Neural progenitor cell (in vitro differentiated cells): ENCODE results near the gene SLC49A4. TPM values are rescaled to one million over a fixed set of nuclear protein-coding genes. Genes with fewer than 3 reads are reported as not detected.
"Not testable (repeated sequence)": the region's sequence is repeated elsewhere in the genome, so short reads cannot be mapped to it uniquely, and the experiment has no call there.

Source experiments
- DNase-seq: peaks from one replicate; pipeline ENCODE4 v3.0.0-alpha.2; 2016; ENCODE audit warnings: low spot score
- H2AFZ ChIP-seq: fragments of 200-600 bp; sonication (generic); replicated peaks from 2 replicates; pipeline ENCODE4 v1.6.1; 2016; ENCODE audit warnings: antibody characterized with exemption
- H3F3A ChIP-seq: fragments of 200-600 bp; sonication (generic); 2 replicates; pipeline ENCODE4 v1.6.1; 2016; ENCODE audit warnings: antibody characterized with exemption, low read depth
- H3K27ac ChIP-seq: fragments of 200-600 bp; sonication (generic); 2 replicates; pipeline ENCODE4 v1.5.1; 2016; ENCODE audit warnings: mild to moderate bottlenecking
- H3K27me3 ChIP-seq: fragments of 200-600 bp; sonication (generic); 2 replicates; pipeline ENCODE4 v1.6.1; 2016; ENCODE audit warnings: mild to moderate bottlenecking, moderate library complexity
- H3K36me3 ChIP-seq: fragments of 200-600 bp; sonication (generic); 2 replicates; pipeline ENCODE4 v1.5.1; 2016
- H3K4me1 ChIP-seq: fragments of 200-600 bp; sonication (generic); 2 replicates; pipeline ENCODE4 v1.6.1; 2016; ENCODE audit warnings: mixed run types
- H3K4me2 ChIP-seq: fragments of 200-600 bp; sonication (generic); 2 replicates; pipeline ENCODE4 v1.6.1; 2016
- H3K4me3 ChIP-seq: fragments of 200-600 bp; sonication (generic); 2 replicates; pipeline ENCODE4 v1.5.1; 2016
- H3K79me2 ChIP-seq: fragments of 200-600 bp; sonication (generic); 2 replicates; pipeline ENCODE4 v1.6.1; 2016; ENCODE audit warnings: low read depth
- H3K9ac ChIP-seq: fragments of 200-600 bp; sonication (generic); 2 replicates; pipeline ENCODE4 v1.6.1; 2016
- H3K9me3 ChIP-seq: fragments of 200-600 bp; sonication (generic); 2 replicates; pipeline ENCODE4 v1.5.1; 2016; ENCODE audit warnings: low read depth
- H4K20me1 ChIP-seq: fragments of 200-600 bp; sonication (generic); 2 replicates; pipeline ENCODE4 v1.6.1; 2016; ENCODE audit warnings: low read depth
- H3K27ac Mint-ChIP-seq: 3 replicates; pipeline ENCODE4 v1.8.0; 2021; ENCODE audit warnings: mixed read lengths
- H3K27me3 Mint-ChIP-seq: 2 replicates; pipeline ENCODE4 v1.8.0; 2022; ENCODE audit warnings: low read depth, mild to moderate bottlenecking, inconsistent platforms, moderate library complexity, mixed read lengths; ENCODE audit not compliant: insufficient read depth
- H3K36me3 Mint-ChIP-seq: 3 replicates; pipeline ENCODE4 v1.8.0; 2021; ENCODE audit warnings: mixed read lengths
- H3K4me1 Mint-ChIP-seq: 3 replicates; pipeline ENCODE4 v1.8.0; 2021; ENCODE audit warnings: mixed read lengths
- H3K4me3 Mint-ChIP-seq: 3 replicates; pipeline ENCODE4 v1.8.0; 2021; ENCODE audit warnings: mild to moderate bottlenecking, moderate library complexity, mixed read lengths
- H3K9me3 Mint-ChIP-seq: 3 replicates; pipeline ENCODE4 v1.8.0; 2020; ENCODE audit warnings: mixed read lengths
- EZH2 ChIP-seq: fragments of 200-600 bp; sonication (generic); IDR thresholded peaks from 2 replicates; pipeline ENCODE4 v1.6.1; 2017; ENCODE audit warnings: antibody characterized with exemption, mild to moderate bottlenecking, moderate library complexity
- EZH2phosphoT487 ChIP-seq: fragments of 200-600 bp; sonication (generic); IDR thresholded peaks from 2 replicates; pipeline ENCODE4 v1.6.1; 2017; ENCODE audit warnings: antibody characterized with exemption
- total RNA-seq: library from RNA; depleted of rRNA; stranded (reverse); fragments of >200 nt; gene quantifications from 2 replicates; pipeline ENCODE4 v1.2.3, GENCODE V29; 2015; ENCODE audit warnings: low replicate concordance
- TF ChIP-seq, protein P1 (sequence below): fragments of 200-600 bp; sonication (generic); IDR thresholded peaks from 2 replicates; pipeline ENCODE4 v1.5.1; 2017; ENCODE audit warnings: antibody characterized with exemption, mild to moderate bottlenecking

SLC49A4 gene, protein sequence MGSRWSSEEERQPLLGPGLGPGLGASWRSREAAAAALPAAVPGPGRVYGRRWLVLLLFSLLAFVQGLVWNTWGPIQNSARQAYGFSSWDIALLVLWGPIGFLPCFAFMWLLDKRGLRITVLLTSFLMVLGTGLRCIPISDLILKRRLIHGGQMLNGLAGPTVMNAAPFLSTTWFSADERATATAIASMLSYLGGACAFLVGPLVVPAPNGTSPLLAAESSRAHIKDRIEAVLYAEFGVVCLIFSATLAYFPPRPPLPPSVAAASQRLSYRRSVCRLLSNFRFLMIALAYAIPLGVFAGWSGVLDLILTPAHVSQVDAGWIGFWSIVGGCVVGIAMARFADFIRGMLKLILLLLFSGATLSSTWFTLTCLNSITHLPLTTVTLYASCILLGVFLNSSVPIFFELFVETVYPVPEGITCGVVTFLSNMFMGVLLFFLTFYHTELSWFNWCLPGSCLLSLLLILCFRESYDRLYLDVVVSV
- 20.9 and 21.6 TPM in 2 replicates for total RNA-seq

DNA sequence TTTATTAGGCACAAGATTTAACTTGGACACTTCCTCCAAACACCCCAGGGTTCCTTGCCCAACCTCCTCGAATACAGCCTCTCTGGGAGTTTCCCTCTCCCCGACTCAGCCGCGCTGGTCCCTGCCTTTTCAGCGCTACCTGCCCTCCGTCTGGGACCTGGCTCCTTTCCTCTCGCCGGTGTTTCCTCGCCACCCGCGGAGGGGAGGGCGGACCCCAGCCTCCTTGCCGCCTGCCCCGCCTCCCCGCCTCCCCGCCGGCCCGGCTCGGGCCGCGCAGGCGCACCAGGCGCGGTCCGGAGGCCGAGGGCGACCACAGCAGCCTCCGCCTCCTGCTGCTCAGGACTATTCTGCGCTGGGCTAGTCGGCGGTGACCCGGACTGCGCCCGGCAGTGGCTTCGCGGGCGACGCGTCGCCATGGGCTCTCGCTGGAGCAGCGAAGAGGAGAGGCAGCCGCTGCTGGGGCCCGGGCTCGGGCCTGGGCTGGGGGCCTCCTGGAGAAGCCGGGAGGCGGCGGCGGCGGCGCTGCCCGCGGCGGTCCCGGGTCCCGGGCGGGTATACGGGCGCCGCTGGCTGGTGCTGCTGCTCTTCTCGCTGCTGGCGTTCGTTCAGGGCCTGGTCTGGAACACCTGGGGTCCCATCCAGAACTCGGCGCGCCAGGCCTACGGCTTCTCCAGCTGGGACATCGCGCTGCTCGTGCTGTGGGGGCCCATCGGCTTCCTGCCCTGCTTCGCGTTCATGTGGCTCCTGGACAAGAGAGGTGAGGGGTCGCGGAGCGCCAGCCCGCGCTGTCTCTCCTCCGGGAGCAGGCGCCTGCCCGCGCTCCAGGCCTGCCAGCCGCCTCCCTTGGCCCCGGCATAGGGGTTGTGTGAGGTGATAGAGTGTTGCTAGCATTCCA, at the start of gene SLC49A4:
Gene SLC49A4 (plus strand): TSS at position 291 of the 895 bp plus-strand sequence. CDS start 124 bp downstream, at position 415.
- Mint-ChIP-seq H3K4me3 (peak within 1 kb of the TSS; percentile 86), H3K27me3 (no peaks in the 10 kb centered on the region), H3K27ac (peak within 1 kb of the TSS; percentile 78), H3K9me3 (no peaks in the 10 kb centered on the region), H3K36me3 (peaks cover 7% of the 10 kb centered on the region), H3K4me1 (peaks cover 29% of the 10 kb centered on the region)
- H3K4me1 ChIP-seq: peaks cover 16% of the 10 kb centered on the region
- TF ChIP-seq, protein P1, sequence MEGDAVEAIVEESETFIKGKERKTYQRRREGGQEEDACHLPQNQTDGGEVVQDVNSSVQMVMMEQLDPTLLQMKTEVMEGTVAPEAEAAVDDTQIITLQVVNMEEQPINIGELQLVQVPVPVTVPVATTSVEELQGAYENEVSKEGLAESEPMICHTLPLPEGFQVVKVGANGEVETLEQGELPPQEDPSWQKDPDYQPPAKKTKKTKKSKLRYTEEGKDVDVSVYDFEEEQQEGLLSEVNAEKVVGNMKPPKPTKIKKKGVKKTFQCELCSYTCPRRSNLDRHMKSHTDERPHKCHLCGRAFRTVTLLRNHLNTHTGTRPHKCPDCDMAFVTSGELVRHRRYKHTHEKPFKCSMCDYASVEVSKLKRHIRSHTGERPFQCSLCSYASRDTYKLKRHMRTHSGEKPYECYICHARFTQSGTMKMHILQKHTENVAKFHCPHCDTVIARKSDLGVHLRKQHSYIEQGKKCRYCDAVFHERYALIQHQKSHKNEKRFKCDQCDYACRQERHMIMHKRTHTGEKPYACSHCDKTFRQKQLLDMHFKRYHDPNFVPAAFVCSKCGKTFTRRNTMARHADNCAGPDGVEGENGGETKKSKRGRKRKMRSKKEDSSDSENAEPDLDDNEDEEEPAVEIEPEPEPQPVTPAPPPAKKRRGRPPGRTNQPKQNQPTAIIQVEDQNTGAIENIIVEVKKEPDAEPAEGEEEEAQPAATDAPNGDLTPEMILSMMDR: no peak
- no peak for TF ChIP-seq EZH2
- no peak for TF ChIP-seq EZH2phosphoT487
- no peaks in the 10 kb centered on the region for H4K20me1 ChIP-seq
- H3K9me3 ChIP-seq: no peaks in the 10 kb centered on the region
- no peaks in the 10 kb centered on the region for H3K36me3 ChIP-seq
- H2AFZ ChIP-seq: peak within 1 kb of the TSS; percentile 97
- peaks cover 13% of the 10 kb centered on the region for H3K27me3 ChIP-seq
- peaks cover 27% of the 10 kb centered on the region for H3F3A ChIP-seq
- peak within 1 kb of the TSS; percentile 74 for H3K4me3 ChIP-seq
- peaks cover 54% of the 10 kb centered on the region for H3K79me2 ChIP-seq
- peak within 1 kb of the TSS; percentile 73 for H3K9ac ChIP-seq
- H3K27ac ChIP-seq: peak within 1 kb of the TSS; percentile 82
- peak within 1 kb of the TSS; percentile 85 for H3K4me2 ChIP-seq
- peak; percentile 94 for DNase-seq

DNA sequence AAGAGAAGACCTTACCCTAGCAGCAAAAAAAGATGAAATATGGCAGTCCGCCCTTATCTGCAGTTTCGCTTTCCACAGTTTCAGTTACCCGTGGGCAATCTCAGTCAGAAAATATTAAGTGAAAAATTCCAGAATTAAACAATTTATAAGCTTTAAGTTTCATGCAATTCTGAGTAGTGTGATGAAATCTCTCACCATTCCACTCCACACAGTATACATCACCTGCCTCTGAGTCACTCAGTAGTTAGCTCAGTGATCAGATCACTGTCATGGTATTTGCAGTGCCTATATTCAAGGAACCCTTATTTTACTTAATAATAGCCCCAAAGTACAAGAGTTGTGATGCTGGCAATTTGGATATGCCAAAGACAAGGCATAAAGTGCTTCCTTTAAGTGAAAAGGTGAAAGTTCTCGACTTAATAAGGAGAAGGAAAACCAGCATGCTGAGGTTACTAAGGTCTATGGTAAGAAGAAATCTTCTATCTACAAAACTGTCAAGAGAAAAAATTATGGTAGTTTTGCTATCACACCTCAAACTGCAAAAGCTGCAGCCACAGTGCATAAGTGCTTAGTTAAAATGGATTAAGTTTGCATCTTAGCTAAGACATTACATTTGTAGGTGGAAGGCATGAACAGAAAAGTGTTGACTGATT, 49.4 kb upstream of the SLC49A4 start:
- TF ChIP-seq EZH2 (no peak), EZH2phosphoT487 (no peak)
- TF ChIP-seq, protein P1: no peak

DNA sequence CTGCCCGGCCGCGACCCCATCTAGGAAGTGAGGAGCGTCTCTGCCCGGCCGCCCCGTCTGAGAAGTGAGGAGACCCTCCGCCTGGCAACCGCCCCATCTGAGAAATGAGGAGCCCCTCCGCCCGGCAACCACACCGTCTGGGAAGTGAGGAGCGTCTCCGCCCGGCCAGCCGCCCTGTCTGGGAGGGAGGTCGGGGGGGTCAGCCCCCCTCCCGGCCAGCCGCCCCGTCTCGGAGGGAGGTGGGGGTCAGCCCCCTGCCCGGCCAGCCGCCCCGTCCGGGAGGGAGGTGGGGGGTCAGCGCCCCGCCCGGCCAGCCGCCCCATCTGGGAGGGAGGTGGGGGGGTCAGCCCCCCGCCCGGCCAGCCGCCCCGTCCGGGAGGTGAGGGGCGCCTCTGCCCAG, 47.6 kb upstream of the SLC49A4 start:
- H3K9ac ChIP-seq, H3K36me3 ChIP-seq, H4K20me1 ChIP-seq, H2AFZ ChIP-seq, H3K27me3 ChIP-seq, H3K79me2 ChIP-seq, H3K4me1 ChIP-seq, H3K27ac ChIP-seq, DNase-seq, H3K27ac Mint-ChIP-seq, H3K4me3 Mint-ChIP-seq, H3K9me3 ChIP-seq, H3F3A ChIP-seq, H3K4me2 ChIP-seq, H3K27me3 Mint-ChIP-seq, H3K4me1 Mint-ChIP-seq, H3K4me3 ChIP-seq: not testable (repeated sequence)
- Mint-ChIP-seq H3K9me3 (peaks cover 11% of the 10 kb centered on the region), H3K36me3 (peaks cover 25% of the 10 kb centered on the region)

More for the DNA sequence above, 49.4 kb upstream of the SLC49A4 start:
- Histone ChIP-seq H3K9ac (no peak overlapping the region), H3K4me2 (no peak overlapping the region), H2AFZ (no peak overlapping the region), H3F3A (peaks cover 2% of the 10 kb centered on the region), H3K36me3 (peaks cover 5% of the 10 kb centered on the region), H3K9me3 (peaks cover 6% of the 10 kb centered on the region), H3K4me1 (no peaks in the 10 kb centered on the region), H3K27me3 (no peaks in the 10 kb centered on the region), H3K79me2 (no peaks in the 10 kb centered on the region), H4K20me1 (no peaks in the 10 kb centered on the region), H3K4me3 (no peak overlapping the region), H3K27ac (no peak overlapping the region)
- H3K27ac Mint-ChIP-seq: no peak overlapping the region
- peaks cover 11% of the 10 kb centered on the region for H3K9me3 Mint-ChIP-seq
- no peaks in the 10 kb centered on the region for H3K27me3 Mint-ChIP-seq
- peaks cover 29% of the 10 kb centered on the region for H3K36me3 Mint-ChIP-seq
- no peak for DNase-seq
- H3K4me3 Mint-ChIP-seq: no peak overlapping the region
- H3K4me1 Mint-ChIP-seq: no peaks in the 10 kb centered on the region
